Adipose tissue (tissue), 3 donors: ENCODE data around the gene CLEC18C. TPM values are rescaled to one million over a fixed set of nuclear protein-coding genes. Genes with fewer than 3 reads are reported as not detected.
"Not testable (repeated sequence)": the region's sequence is repeated elsewhere in the genome, so short reads cannot be mapped to it uniquely, and the experiment has no call there.

Experiments
- H3K27ac ChIP-seq: one replicate; pipeline ENCODE4 v1.5.1; 2013; ENCODE audit warnings: low read depth, low read length
- whole genome bisulfite sequencing, 3 donors: extraction: QIAGEN DNeasy Blood & Tissue Kit; methylation state at CpG; one replicate each; pipeline ENCODE4 v1.1.7; 2013; 5-methylcytosine and 5-hydroxymethylcytosine counted together
- polyA plus RNA-seq, 3 donors: library from polyadenylated mRNA; stranded (reverse); fragments of 200-250 nt; gene quantifications; one replicate each; pipeline ENCODE4 v1.2.3, GENCODE V29; 2013
- donor health status: healthy with polysubstance abuse.
- donor health status: Bipolar disorder and iron deficiency.
- donor health status: healthy.

Gene CLEC18C
- polyA plus RNA-seq, 3 donors: 0.01 to 0.10 TPM; not detected in 1

DNA sequence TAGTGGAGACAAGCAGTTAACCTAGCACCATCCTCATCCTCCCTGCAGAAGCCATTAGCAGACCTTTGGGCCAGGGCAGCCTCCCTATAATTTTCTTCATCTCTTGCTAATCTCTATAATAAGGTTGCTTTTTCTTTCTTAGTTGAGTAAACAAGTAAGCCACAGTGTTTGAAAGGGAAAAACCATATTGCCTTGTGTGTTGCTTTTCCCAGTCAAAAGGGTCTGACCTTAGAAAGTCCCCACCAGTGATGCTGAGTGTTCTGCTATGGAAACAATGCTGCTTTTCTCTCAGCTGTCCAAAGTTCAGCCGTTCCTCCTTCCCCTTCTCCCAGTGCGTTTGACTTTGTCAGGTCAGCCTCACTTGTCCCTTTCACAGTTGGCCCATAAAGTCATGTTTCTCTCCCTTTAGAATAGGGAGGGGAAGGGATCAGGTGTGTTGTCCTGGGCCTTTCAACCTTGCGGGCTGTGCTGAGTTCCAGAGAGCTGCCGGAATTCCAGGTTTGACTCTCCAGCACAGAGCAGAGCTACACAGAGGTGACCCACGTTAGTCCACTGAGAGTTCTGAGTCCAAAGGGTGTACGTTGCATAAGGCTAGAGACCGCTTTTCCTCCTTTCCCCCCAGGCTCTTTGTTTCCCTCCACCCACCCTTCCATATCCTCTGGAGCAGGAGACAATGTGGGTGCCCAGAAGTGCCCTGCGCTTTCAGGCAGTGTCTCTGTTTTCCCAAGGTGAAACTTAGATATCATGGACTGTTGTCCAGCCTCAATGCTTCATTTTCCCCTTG lies 15.9 kb upstream of the CLEC18C start:
- WGBS, 3 donors: 86 to 91% (median 89%) methylated on average over 8 of the region's 8 CpGs
- no peak overlapping the region for H3K27ac ChIP-seq

DNA sequence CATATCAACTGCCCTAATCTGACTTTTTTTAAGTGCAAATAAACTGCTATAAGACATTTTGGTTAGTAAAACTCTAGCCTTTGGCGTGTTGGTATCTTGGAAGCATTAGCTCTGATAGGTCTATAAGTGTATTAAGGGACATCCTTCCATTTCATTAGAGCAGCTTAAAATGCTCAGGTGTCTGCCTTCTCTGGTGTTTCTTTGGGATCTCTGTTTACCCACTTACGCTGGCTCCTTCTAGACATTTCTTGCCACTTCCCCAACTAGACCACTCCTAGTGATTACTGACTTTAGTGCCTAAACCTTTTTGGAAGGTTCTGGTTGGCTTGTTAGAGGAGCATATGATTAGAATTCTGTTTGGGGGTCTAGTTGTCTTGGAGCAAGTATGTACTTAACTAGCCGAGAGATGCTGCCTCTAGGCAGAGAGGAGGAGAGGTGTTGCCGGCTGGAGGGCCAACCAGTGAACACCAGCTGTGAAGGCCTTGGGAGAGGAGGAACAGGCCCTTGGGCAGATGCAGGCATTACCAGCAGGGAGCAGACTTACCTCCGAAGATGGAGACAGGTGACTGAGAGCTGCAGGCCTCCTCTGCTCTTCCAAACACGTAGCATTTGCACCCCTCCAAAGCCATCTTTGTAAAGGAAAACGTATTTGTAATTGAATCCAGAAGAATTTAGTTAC lies 15.2 kb upstream of the CLEC18C start:
- WGBS, 3 donors: 78 to 83% (median 83%) methylated on average over 7 of the region's 7 CpGs
- no peak overlapping the region for H3K27ac ChIP-seq

DNA sequence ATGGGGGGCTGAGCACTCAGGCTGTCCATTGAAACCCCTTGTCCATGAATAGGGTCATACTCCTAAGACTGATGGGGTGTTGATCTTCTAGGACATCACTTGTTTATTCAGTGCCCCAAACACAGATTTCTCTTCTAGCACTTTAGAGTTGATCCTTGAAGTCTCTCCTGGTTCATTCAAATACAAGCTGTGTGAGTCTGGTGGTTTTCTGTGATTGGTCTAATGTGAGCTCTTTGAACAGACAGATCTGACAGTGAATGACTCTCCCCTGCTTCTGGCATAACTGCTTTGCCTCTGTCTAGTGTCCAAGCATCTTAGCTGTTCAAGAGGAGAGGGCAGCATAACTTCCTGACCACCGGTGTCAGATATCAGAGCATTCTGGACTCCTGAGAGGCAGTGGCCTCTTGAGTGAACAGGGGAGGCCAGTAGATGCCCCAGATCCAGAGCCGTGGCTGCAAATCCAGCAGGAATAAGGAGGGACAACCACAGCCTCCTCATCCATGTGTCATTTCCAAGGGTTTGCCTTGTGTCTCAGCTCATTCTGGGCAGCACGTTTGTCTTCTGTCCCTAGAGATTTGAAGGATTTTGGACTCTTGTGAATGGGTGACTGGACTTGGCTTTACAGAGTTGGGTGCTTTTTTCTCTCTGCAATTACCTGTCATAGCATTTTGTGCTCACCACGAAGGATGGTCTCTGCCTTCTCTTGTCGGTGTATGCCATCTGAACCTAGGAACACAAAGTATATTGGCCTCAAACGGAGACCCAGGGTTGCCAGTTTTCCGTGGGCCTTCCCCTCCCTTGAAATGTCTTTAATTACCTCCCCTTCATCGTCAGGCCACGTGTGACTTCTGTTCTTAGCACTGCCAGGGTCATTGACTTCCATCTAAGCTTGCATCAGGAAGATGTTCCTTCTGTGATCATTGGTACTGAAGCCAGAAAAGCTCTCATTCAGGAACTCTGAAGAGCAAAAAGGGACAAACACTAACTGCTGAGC lies 13.9 kb upstream of the CLEC18C start:
- WGBS, 3 donors: 74 to 82% (median 77%) methylated on average over 9 of the region's 9 CpGs
- H3K27ac ChIP-seq: no peak overlapping the region

DNA sequence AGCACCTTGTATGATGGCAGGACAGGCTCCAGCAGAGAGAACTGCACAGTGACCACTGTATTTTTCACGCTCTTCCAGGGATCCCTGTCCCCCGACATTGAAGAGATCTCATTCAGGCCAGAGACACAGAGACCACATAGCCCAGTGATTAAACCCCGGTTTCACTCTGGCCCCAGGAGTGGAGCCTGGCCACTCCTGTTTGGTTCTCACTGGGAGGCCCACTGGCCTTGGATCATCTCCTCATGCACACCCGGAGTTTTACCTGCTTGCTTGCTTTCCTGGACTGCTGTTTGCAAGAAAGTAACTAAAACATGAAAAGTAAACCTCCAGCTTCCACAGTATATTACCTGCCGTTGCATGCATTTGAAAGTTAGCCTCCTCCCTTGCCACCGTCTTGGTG lies 13.2 kb upstream of the CLEC18C start:
- 86 to 93% (median 90%) methylated on average over 6 of the region's 6 CpGs for WGBS, 3 donors
- H3K27ac ChIP-seq: no peak overlapping the region

DNA sequence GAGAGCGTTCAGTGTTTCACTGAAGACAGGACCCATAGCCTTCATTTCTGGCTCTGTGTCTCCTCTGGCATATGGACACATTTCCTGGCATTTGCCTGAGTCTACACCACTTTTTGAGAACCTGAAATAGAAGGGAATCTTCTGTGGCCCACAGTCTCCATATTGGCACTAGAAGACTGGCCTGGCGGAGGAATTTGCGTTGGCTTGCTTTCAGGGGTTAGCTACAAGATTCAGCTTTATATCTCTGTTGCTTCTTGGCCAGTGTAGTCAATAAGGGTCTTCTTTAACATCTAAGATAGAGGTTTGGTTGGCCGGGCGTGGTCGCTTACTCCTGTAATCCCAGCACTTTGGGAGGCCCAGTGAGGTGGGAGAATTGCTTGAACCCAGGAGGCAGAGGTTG lies 12.8 kb upstream of the CLEC18C start:
- WGBS, 3 donors: 95 to 99% (median 97%) methylated on average over 6 of the region's 6 CpGs

DNA sequence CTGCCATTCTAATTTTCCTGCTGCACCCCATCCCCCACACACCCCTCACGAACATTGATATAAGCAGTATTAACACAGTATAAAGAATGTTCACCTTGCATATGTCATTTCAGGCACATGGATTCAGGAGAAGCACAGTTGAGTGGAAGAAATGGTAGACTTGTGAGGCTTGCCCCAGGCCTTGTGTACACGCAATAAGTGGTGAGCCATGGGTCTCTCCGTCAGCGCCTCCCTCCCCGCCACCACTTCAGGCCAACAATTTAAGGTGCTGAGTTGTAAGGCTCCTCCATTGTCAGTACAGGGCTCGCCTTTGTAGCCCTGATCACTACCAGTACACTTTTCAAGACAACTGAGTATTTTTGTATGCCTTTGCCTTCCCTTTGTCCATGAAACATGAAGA lies 12.2 kb upstream of the CLEC18C start:
- WGBS, 3 donors: 86 to 92% (median 89%) methylated on average over 6 of the region's 6 CpGs

More for the DNA sequence above, 12.8 kb upstream of the CLEC18C start:
- H3K27ac ChIP-seq: no peak overlapping the region

DNA sequence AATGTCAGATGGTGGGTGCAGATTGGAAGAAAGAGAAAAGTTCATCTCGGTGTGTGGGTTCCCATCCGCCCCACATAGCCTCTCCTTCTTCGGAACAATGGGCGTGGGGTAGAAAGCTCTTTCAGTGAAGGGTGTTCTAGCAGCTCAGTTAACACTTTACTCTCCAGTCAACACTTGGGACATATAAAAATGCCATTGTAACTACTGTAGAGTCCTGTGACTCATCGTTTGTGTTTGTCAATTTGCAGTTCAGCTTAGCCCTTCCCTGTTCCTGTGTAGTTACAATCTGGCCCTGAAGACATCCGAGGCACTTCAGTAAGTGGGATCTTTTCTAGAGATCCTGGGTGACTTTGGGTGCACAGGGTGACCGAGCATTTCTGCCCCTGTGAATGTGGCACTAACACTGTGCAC lies 11.5 kb upstream of the CLEC18C start:
- no peak overlapping the region for H3K27ac ChIP-seq
- WGBS, 3 donors: 68 to 71% (median 70%) methylated on average over 7 of the region's 7 CpGs

More for the DNA sequence above, 12.2 kb upstream of the CLEC18C start:
- H3K27ac ChIP-seq: no peak overlapping the region

DNA sequence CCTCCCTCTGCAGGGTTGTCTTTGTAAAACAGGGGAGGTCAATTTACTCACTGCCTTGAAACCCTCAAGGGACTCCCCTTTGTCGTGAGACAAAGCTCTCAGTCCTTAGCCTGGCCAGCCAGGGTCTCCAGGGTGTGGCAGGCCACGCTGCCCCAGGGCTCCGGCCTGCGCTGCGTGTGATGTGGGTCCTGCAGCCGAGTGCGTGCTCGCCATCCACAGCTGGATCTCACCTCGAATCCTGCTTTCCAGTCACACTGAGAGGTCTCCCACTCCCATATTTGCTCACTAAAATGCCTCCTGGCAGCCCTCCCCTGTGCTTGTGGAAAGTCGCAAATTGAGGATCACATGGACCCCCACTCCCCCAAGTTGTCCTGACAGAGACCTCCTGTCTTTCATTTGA lies 10.0 kb upstream of the CLEC18C start:
- H3K27ac ChIP-seq: no peak overlapping the region
- WGBS, 3 donors: 83 to 88% (median 84%) methylated on average over 10 of the region's 10 CpGs

DNA sequence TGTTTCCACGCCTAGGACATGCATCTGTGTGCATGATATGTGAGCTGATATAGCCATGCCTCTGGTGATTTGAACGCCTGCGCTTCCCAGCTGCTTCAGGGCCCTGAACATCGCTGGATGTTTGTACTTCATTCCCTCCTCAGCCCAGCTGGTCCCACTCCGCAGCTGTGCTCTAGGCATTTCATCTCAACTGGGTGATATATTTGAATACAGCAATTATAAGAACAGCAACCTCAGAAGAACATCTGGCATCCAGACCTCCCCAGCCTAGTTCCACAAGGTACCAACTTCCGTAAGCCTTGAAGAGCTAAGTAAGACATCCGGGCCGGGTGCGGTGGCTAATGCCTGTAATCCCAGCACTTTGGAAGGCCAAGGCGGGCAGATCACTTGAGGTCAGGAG lies 6.9 kb upstream of the CLEC18C start:
- H3K27ac ChIP-seq: not testable (repeated sequence)
- WGBS, 3 donors: 87 to 94% (median 89%) methylated on average over 4 to 5 of the region's 10 CpGs

DNA sequence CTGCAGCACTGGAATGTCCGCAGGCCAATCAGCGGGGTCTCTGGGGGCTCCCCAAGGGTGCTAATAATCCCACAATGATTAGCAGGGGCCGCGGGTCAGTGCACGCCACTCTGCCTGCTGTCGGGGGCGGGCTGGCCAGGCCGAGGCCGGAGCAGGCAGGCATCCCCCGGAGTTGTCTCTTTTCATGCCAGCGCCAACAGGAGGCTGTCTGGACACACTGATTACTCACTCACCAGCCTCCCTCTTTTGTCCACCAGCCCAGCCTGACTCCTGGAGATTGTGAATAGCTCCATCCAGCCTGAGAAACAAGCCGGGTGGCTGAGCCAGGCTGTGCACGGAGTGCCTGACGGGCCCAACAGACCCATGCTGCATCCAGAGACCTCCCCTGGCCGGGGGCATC lies 329 bp downstream of the CLEC18C start:
- 80 to 90% (median 80%) methylated on average over 1 to 9 of the region's 15 CpGs for WGBS, 3 donors
- H3K27ac ChIP-seq: not testable (repeated sequence)

DNA sequence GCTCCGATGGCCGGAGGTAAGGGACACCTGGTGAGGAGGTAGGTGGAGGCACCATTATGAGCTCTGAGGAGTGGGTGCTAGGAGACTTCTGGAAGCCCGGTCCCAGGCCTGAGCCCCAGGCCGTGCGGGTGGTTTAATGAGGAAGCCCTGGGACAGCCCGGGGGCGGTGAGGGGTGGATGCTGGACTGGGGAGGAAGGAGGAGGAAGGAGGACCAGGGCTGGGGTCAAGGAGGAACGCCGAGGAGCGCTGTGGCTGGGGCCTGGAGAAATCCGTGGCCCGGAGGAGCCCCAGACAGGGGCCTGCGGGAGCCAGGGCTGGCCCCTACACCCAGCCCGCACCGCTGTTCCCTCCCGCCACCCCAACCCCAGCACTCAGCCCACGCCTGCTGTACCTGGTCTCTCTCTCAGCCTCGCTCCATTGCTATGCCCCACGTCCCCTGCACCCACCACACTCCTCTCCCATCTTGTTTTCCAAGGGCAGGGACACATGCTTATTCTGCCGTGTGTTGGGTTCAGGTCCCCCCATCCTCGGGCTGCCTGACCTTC lies 873 bp downstream of the CLEC18C start:
- 50 to 85% (median 78%) methylated on average over 1 to 6 of the region's 21 CpGs for WGBS, 3 donors
- not testable (repeated sequence) for H3K27ac ChIP-seq

DNA sequence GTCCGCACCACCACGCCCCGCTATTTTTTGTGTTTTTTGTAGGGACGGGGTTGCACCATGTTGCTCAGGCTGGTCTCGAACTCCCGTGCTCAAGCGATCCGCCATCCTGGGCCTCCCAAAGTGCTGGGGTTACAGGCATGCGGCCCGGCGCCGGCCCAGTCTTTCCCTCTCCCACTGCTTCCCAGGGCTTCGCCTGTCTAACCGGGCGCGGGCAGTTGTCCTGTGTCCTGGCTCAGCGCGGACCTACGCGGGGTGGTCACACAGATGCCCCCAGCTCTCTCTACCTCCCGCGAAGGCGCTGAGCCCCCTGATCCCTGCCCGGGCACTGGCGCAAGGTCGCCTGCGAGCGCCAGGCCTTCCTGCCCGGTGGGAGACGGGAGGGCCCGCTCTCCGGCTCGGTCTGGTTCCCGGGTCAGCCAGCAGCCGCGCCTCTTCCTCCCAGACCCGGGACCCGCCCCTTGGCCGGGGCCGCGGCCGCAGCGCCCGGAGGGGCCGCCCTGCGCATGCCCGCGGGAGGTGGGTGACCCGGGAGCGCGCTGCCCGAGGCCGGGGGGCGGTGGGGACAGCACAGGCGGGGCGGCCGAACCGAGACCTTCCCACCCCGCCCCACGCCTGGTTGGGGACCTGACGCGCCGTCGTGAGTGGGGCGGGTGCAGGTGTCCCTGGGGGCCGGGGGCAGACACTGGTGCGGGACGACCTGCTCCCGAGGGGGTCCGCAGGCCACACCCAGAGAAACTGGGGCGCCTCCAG lies 14.4 kb downstream of the CLEC18C start:
- 2 to 3% (median 3%) methylated on average over 9 to 16 of the region's 71 CpGs for WGBS, 3 donors
- not testable (repeated sequence) for H3K27ac ChIP-seq

DNA sequence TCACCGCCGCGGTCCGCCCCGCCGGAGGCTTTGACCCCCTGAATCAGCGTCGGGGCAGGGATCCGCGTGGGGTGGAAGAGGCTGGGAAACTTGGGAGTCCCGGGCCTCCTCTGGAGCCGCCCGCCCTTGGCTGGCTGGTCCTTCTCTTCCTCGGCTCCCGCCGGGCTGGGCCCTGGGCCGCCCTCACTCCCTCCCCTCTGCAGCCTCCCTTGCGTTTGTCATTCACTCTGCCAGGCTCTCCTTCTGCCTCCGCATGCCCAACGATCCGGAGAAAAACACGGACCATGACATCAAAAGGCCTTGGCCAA lies 15.0 kb downstream of the CLEC18C start:
- not testable (repeated sequence) for H3K27ac ChIP-seq
- 2 to 3% (median 2%) methylated on average over 6 to 11 of the region's 22 CpGs for WGBS, 3 donors

DNA sequence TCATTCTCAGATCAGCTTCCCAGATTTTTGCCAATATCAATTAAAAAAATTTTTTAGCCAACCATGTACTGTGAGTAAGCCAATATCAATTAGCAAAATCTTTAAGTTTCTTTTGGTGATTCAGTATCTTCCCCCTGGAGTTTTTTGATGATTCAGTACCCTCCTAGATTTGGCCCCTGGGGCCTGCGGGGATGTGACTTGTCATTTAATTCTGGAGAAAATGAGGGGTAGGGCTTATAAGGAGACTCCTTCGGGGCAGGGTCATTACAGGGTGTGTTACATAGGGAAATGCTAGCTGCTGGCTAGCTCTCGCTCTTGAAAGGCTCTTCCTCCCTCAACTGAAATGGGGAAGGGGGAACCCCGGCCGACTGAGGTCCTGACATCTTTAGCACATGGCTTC lies 17.0 kb downstream of the CLEC18C start:
- H3K27ac ChIP-seq: not testable (repeated sequence)
- no CpG with 5 or more reads among the region's 5 CpGs for WGBS, 3 donors

DNA sequence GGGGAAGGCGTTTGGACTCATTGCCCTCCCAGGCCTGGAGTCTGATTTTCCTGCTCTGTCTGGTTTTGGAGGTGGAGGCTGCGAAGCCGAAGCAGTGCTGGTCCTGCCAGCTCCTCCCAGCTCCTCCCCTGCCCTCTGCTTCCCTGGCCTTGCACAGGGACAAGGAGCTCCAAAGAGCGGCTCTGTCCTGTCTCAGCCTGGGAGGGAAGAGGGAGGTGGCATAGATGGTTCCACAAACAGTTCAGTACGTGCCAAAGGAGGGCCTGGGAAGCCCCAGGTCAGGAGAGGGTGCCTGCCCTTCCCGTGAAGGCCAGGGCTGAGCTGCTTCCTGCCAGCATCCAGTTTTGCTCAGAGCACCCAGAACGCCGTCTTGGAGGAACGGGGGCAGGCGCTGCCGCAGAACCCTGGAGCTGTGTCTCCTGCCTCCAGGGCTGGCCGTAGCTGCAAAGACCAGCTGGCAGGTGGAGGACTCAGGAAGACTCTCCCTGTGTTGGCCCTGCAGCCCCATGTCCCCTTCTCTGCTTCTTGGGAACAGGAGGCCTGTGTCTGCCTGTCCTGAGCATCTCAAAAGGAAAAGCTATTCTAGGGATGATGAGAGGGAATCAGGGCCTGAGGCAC lies 23.2 kb downstream of the CLEC18C start:
- H3K27ac ChIP-seq: not testable (repeated sequence)
- WGBS, 3 donors: 56 to 76% (median 63%) methylated on average over 8 of the region's 12 CpGs

DNA sequence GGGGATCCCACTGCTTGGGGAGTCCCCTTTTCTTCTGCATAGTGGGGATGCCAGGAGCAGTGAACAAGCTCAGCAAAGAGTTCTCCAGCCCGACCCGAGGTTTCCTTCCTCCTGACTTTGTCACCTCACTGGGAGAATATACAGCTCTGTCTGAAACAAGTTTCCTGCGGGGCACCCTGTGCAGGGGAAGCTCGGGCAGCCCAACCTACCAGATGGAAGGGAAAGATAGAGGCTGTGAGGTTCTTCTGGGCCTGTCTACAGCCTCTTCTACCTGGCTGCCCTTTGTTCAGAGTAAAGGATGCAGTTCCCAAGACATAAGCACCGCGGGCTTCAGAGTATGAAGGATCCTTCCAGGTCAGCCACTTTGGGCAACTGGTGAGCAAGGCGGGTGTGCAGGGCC lies 24.0 kb downstream of the CLEC18C start:
- 45 to 73% (median 48%) methylated on average over 6 to 7 of the region's 7 CpGs for WGBS, 3 donors
- H3K27ac ChIP-seq: not testable (repeated sequence)

DNA sequence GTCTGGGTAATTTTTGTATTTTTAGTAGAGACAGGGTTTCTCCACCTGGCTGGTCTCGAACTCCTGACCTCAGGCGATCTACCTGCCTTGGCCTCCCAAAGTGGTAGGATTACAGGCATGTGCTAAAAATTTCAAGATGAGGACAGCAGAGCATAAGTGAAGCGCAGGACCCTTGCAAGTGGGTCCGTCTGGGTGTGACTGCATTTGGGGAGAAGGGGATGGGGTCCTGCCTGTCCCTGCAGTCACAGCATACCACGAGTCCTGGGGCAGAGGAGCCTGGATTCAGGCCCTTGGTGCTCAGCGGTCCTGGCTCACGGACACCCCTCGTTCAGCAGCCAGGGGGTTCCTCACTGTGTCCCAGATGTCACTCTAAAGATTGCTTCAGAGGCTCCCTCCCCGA lies 24.6 kb downstream of the CLEC18C start:
- 77 to 87% (median 79%) methylated on average over 9 of the region's 9 CpGs for WGBS, 3 donors
- H3K27ac ChIP-seq: not testable (repeated sequence)

DNA sequence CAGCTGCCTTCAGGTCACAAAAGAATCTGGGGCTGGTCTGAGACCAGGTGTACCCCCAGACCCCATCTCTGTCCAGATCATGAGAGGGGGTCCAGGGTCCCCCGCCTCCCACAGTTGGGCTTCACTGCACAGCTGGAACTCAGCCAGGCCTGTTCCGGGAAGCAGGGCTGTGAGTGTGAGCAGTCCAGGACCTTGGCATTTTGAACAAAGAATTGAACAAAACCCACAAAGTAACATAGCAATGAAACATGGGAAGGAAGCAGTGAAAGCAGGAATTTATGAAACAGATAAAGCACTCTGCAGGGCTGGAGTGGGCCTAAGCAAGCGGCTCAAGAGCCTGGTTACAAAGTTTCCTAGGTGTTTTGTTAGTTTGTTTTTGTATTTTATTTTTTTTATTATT lies 25.1 kb downstream of the CLEC18C start:
- not testable (repeated sequence) for H3K27ac ChIP-seq
- 41 to 53% (median 43%) methylated on average over 3 of the region's 3 CpGs for WGBS, 3 donors
